ENCODE data around the gene CCDC12. TPM values are rescaled to one million over a fixed set of nuclear protein-coding genes. Genes with fewer than 3 reads are reported as not detected.
A peak's percentile ranks its signal among the peaks of the same experiment; 100 is the strongest.

CCDC12 gene
- total RNA-seq: 10 to 100 TPM; 56.1 to 86.8 (median 81.6) TPM

DNA sequence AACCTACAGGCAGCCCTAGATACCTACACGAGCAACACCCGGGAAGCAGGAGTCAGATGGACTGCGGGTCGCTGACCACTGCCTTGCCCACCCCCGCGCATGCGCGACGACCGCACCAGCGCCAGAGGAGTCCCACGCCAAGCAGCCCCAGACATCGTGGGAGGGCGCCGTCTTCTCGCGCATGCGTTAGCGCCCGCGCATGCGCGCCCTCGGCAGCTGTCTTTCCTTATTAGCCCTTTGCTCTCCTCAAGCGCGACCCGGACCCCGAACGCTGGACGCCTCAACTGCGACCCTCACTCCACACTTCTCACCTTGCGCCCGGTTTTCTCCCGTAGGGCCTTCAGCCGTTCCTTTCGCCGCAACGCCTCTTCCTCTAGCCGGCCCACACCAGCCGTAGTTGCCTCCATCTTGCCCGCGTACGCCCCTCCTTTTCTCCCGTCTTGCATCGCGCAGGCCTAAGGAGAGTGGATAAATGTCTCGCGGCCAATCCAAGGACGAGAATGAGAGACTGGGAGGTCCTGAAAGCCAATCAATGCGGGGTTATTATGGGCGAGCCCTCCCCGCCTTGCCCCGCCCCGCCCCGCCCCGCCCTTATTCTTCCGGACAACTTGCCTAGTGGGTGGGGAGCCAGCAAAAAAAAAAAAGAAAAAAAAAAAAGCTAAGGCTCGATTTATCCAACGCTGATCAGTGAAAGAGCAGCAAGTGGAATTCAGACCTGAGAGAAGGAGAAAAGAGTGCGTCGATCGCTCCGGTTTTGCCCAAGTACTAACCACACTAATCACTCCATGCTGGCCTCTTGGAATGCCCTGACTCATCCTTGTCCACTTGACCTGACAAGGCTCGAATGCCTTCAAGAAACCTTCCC, at the start of gene CCDC12:
CCDC12 (minus strand) TSS at position 420 of the 865 bp plus-strand sequence; CDS start at position 407, 13 bp downstream.
- peak; percentile 98 for DNase-seq (ENCODE audit: low spot score in 2 of 2)
- 1% methylated on average over 54 of the region's 64 CpGs for WGBS
- Histone ChIP-seq H3K4me3 (peak within 1 kb of the TSS; percentile 72), H3K9me3 (no peaks in the 10 kb centered on the region), H3K36me3 (no peaks in the 10 kb centered on the region), H3K27ac (peak within 1 kb of the TSS; percentile 96), H3K4me1 (peaks cover 73% of the 10 kb centered on the region), H3K27me3 (no peaks in the 10 kb centered on the region)
- TF ChIP-seq POLR2A (IDR thresholded peaks at IDR 0.05) (peak in 1 of 2 donors; percentile 66), POLR2AphosphoS5 (IDR thresholded peaks at IDR 0.05) (peak; percentile 29 to 76 (median 48)), EP300 (IDR thresholded peaks at IDR 0.05) (no peak)

DNA sequence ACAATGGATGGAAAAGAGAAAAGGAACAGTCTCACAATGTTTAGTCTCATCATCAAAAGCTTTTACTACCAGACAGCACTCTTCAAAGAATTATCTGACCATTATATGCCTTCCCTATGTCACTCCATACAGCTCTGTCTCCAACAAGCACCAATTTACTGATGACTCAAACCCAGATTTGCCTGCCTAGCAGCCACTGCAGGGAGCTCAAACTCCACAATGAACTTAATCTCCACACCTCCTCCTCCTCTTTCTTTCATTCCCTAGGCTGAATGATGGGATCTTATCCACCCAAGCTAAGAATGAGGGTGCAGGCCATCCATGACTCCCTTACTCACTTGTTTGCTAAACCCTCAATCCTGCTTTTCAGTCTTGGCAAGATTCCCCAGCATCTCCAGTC, 48.4 kb upstream of the CCDC12 start:
- Histone ChIP-seq H3K4me1 (peaks cover 14% of the 10 kb centered on the region), H3K27me3 (no peaks in the 10 kb centered on the region), H3K36me3 (peaks cover 6% of the 10 kb centered on the region), H3K9me3 (no peaks in the 10 kb centered on the region), H3K27ac (no peak overlapping the region), H3K4me3 (no peak overlapping the region)
- DNase-seq (ENCODE audit: low spot score in 2 of 2): no peak
- TF ChIP-seq CTCF (IDR thresholded peaks at IDR 0.05) (no peak), POLR2A (IDR thresholded peaks at IDR 0.05) (no peak), EP300 (IDR thresholded peaks at IDR 0.05) (no peak), POLR2AphosphoS5 (IDR thresholded peaks at IDR 0.05) (no peak)

DNA sequence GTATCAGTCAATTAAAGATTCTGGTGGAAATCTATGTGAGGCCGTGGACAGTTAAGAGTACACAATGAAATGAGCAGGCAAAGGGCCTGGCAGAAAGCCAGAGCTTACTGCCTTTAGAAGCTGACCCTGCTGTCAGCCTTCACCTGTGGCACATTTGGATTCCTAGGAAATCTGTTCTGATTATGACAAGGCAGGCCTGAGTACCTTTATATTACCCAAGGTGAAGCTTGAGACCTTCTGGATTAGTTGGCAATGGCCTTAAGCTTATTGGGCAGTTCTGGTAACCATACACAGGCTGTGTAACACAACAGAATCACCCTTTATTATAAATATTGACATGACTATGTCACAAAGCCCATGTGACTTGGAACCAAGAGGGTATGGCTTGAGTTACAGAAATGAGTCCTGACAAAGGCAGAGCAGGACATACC, 46.1 kb upstream of the CCDC12 start:
- H3K4me3 ChIP-seq: no peak overlapping the region
- H3K4me1 ChIP-seq: peaks cover 17% of the 10 kb centered on the region
- WGBS: 50% methylated on average over 1 of the region's 1 CpG
- H3K36me3 ChIP-seq: peaks cover 21% of the 10 kb centered on the region
- TF ChIP-seq EP300 (IDR thresholded peaks at IDR 0.05): no peak
- no peak for TF ChIP-seq CTCF (IDR thresholded peaks at IDR 0.05)
- no peak for TF ChIP-seq POLR2AphosphoS5 (IDR thresholded peaks at IDR 0.05)
- no peak for TF ChIP-seq POLR2A (IDR thresholded peaks at IDR 0.05)
- no peaks in the 10 kb centered on the region for H3K27me3 ChIP-seq
- peak overlapping the region; percentile 45 for H3K27ac ChIP-seq
- H3K9me3 ChIP-seq: no peaks in the 10 kb centered on the region
- DNase-seq (ENCODE audit: low spot score in 2 of 2): no peak

DNA sequence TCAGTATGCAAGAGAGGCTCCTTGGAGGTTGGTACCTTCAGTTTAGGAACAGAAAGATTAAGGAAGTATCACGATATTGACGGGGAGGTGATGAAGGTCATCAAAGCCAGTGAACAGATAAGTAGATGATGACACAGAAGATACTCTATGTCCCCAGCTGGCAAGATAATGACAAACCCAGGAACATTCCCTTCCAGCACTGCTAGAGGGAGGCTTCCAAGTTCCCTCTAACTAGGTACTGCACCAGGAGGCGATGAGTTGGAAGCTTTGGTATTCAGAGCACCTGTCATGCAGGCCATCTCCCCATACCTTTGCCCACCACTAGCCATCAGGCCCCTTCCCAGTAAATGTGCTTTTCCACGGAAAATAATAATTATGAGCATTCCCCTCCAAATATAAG, 43.8 kb upstream of the CCDC12 start:
- Histone ChIP-seq H3K27me3 (no peaks in the 10 kb centered on the region), H3K4me1 (peaks cover 17% of the 10 kb centered on the region)

GRCh38 chr3:47019201-47019600, 42.7 kb upstream of the CCDC12 start:
- peaks cover 17% of the 10 kb centered on the region for H3K4me1 ChIP-seq
- no peak overlapping the region for H3K4me3 ChIP-seq
- peaks cover 54% of the 10 kb centered on the region for H3K36me3 ChIP-seq
- 88% methylated on average over 1 of the region's 1 CpG for WGBS
- no peaks in the 10 kb centered on the region for H3K27me3 ChIP-seq
- DNase-seq (ENCODE audit: low spot score in 2 of 2): no peak
- TF ChIP-seq POLR2AphosphoS5 (IDR thresholded peaks at IDR 0.05): no peak
- TF ChIP-seq CTCF (IDR thresholded peaks at IDR 0.05): no peak
- no peak for TF ChIP-seq POLR2A (IDR thresholded peaks at IDR 0.05)
- TF ChIP-seq EP300 (IDR thresholded peaks at IDR 0.05): no peak
- no peak overlapping the region for H3K27ac ChIP-seq
- H3K9me3 ChIP-seq: no peaks in the 10 kb centered on the region

More for the DNA sequence above, 43.8 kb upstream of the CCDC12 start:
- 97% methylated on average over 4 of the region's 4 CpGs for WGBS
- H3K9me3 ChIP-seq: no peaks in the 10 kb centered on the region
- TF ChIP-seq POLR2A (IDR thresholded peaks at IDR 0.05) (no peak), EP300 (IDR thresholded peaks at IDR 0.05) (no peak), POLR2AphosphoS5 (IDR thresholded peaks at IDR 0.05) (no peak), CTCF (IDR thresholded peaks at IDR 0.05) (no peak)
- H3K27ac ChIP-seq: no peak overlapping the region
- DNase-seq (ENCODE audit: low spot score in 2 of 2): no peak
- peaks cover 44% of the 10 kb centered on the region for H3K36me3 ChIP-seq
- no peak overlapping the region for H3K4me3 ChIP-seq

Measured in suprapubic skin (tissue), 4 donors.